ENCODE data around the gene PCOLCE2. TPM values are rescaled to one million over a fixed set of nuclear protein-coding genes. Genes with fewer than 3 reads are reported as not detected.

PCOLCE2 gene
- total RNA-seq, 1 donor from 2014 or later: 4.5 TPM

GRCh38 chr3:142808103-142808917 lies 80.6 kb downstream of the PCOLCE2 start:
- no peak for DNase-seq

- no peak for DNase-seq
These were observed 86.0 kb downstream of the PCOLCE2 start for GRCh38 chr3:142802891-142803290.

- DNase-seq: no peak
These were observed 87.1 kb downstream of the PCOLCE2 start for GRCh38 chr3:142801746-142802145.

- DNase-seq: no peak
These were observed 92.1 kb downstream of the PCOLCE2 start for GRCh38 chr3:142796823-142797222.

GRCh38 chr3:142795332-142795731 lies 93.6 kb downstream of the PCOLCE2 start:
- no peak for DNase-seq

GRCh38 chr3:142794508-142794907 lies 94.4 kb downstream of the PCOLCE2 start:
- DNase-seq: no peak

GRCh38 chr3:142787719-142788118 lies 101.2 kb downstream of the PCOLCE2 start:
- no peak for DNase-seq

- no peak for DNase-seq
These were observed 102.9 kb downstream of the PCOLCE2 start for GRCh38 chr3:142785996-142786395.

- no peak for DNase-seq
These were observed 104.7 kb downstream of the PCOLCE2 start for GRCh38 chr3:142784228-142784627.

GRCh38 chr3:142782616-142783015 lies 106.3 kb downstream of the PCOLCE2 start:
- DNase-seq: no peak

- no peak for DNase-seq
These were observed 109.3 kb downstream of the PCOLCE2 start for GRCh38 chr3:142779591-142779990.

GRCh38 chr3:142778541-142778940 lies 110.3 kb downstream of the PCOLCE2 start:
- DNase-seq: no peak

GRCh38 chr3:142777927-142778326 lies 111.0 kb downstream of the PCOLCE2 start:
- DNase-seq: no peak

GRCh38 chr3:142768338-142768737 lies 120.5 kb downstream of the PCOLCE2 start:
- DNase-seq: no peak

Small RNA genes within 50 kb of the gene (small RNA-seq; reads per million reads assigned to genes)
- gene RNU7-47P: not detected

Other genes with a start within 250 kb of the PCOLCE2 start
- gene TRPC1, start 165.0 kb downstream of the PCOLCE2 start, total RNA-seq: 157 TPM
- 0.94 TPM for gene PAQR9, start 74.6 kb upstream of the PCOLCE2 start, total RNA-seq
- gene U2SURP, start 112.5 kb upstream of the PCOLCE2 start, total RNA-seq: 160 TPM
- 33.4 TPM for gene CHST2, start 230.7 kb upstream of the PCOLCE2 start, total RNA-seq